ENCODE data around the gene GRN.
A peak's percentile ranks its signal among the peaks of the same experiment; 100 is the strongest.
"Not testable (repeated sequence)": the region's sequence is repeated elsewhere in the genome, so short reads cannot be mapped to it uniquely, and the experiment has no call there.

The GRN gene

DNA sequence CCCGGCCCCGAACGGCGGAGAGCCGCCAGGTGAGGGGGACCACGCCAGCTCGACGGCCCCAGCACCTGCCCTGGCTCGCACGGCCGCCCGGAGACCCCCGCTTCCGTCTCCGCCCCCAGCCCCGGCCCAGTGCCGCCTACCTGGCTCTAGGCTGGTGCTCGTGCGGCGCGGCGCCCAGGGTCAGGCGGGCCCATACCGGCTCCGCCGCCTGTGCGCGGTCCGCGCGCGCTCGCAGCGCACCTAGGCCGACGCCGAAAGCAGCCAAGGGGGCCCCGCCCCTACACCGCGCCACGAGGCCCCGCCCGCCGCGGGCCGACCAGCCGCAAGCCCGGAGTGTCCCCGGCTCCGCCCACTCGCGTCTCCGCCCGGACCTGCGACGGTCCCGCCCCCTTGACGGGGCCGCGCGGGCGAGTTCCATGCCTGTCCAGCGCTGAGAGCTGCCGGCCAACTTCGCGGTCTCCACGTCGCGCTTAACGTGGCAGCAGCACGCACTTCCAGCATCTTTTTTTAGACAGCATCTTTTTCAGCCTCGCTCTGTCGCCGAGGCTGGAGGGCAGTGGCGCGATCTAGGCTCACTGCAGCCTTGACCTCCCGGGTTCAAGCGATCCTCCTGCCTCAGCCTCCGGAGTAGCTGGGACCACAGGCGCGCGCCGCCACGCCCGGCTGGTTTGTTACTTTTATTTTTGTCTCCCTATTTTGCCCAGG is 20.4 kb upstream of the GRN start, which contains the start of gene SLC25A39:
Gene SLC25A39 (minus strand): TSS at position 253 of the 705 bp plus-strand sequence. CDS start 1,261 bp downstream, outside the sequence.
- TF ChIP-seq FOXP2 (optimal IDR thresholded peaks at IDR 0.05; ENCODE audit: control extremely low read depth, extremely low read length, insufficient read depth) (no peak), EZH2 (IDR thresholded peaks at IDR 0.05) (no peak), POLR2AphosphoS5 (IDR thresholded peaks at IDR 0.05; ENCODE audit: borderline replicate concordance, low read depth, low read length) (no peak; the same call in 1 of the 2 replicates)
- peak within 1 kb of the TSS; percentile 86 for H3K4me3 ChIP-seq
- DNase-seq (ENCODE audit: low read depth, low spot score), result no peak
- H3K9me3 ChIP-seq (ENCODE audit: low read depth, low read length), result no peaks in the 10 kb centered on the region
- H3K36me3 ChIP-seq (ENCODE audit: insufficient read depth, low read length), result peaks cover 13% of the 10 kb centered on the region; the same call in 1 of the 2 replicates
- H3K9ac ChIP-seq (ENCODE audit: insufficient read length), result peak within 1 kb of the TSS; percentile 73
- no peak within 1 kb of the TSS for H3K27ac ChIP-seq

DNA sequence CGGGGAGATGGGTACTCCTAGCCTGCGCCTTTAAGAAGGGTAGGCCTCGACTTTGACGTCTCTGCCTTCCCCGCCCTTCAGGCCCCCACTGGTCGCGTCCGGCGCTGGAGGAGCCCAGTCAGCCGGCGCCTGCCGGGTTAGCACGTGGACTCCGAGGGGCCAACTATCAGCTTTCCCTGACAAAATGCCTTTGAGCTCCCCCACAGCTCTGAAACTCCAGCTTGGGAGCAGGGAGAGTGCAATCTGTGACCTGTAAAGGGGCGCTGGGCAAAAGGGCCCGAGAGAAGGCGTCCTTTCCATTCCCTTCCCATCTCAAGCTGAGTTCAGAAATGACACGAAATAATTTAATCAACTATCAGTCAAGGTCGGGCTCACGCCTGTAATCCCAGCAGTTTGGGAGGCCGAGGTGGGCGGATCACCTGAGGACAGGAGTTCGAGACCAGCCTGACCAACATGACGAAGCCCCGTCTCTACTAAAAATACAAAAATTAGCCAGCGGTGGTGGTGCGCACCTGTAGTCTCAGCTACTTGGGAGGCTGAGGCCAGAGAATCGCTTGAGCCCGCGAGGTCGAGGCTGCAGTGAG is 18.1 kb upstream of the GRN start:
- Histone ChIP-seq H3K9me3 (ENCODE audit: low read depth, low read length) (no peaks in the 10 kb centered on the region), H3K4me3 (no peak overlapping the region), H3K36me3 (ENCODE audit: insufficient read depth, low read length) (no peaks in the 10 kb centered on the region; the same call in 1 of the 2 replicates), H3K27ac (no peak overlapping the region), H3K9ac (ENCODE audit: insufficient read length) (no peak overlapping the region)
- DNase-seq (ENCODE audit: low read depth, low spot score), result peak; percentile 70
- no peak for TF ChIP-seq EZH2 (IDR thresholded peaks at IDR 0.05)
- peak; percentile 26; the same call in 1 of the 2 replicates for TF ChIP-seq POLR2AphosphoS5 (IDR thresholded peaks at IDR 0.05; ENCODE audit: borderline replicate concordance, low read depth, low read length)

DNA sequence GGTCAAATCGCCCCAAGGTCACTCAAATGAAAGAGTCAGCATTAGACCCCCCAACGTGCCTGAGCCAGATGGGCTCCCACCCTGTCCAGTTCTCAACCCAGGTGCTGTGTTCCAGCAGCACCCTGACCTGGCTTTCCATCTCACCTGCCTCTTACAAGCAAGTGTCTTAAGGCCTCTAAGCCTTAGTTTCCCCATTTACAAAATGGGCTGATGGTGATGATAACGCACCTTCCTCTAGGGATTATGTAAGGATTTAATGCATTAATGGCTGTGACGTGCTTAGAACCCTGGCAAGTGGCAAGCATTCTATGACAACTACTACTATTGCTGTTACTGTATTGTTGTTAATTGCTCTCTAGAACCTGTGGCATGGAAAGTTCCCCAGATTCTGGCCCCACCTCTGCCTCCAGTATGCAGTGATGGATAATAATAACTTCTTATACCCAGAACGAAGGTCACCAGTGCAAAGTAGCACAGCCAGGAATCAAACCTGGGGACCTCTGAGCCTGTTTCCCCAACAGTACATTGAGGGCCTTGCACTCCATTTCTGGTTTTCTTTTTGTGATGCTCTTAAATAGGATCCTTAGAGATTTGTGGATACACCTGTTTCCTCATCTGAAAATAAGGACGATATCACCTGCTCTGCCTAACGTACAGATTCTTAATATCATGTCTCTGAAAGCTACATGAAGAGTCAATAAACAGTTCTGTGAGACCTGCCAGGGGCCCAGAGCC is 17.2 kb upstream of the GRN start:
- no peak overlapping the region for H3K9ac ChIP-seq (ENCODE audit: insufficient read length)
- no peak overlapping the region; the same call in 1 of the 2 replicates for H3K27ac ChIP-seq
- no peak overlapping the region for H3K4me3 ChIP-seq
- TF ChIP-seq POLR2AphosphoS5 (IDR thresholded peaks at IDR 0.05; ENCODE audit: borderline replicate concordance, low read depth, low read length) (no peak), FOXP2 (optimal IDR thresholded peaks at IDR 0.05; ENCODE audit: control extremely low read depth, extremely low read length, insufficient read depth) (no peak), EZH2 (IDR thresholded peaks at IDR 0.05) (no peak)
- H3K36me3 ChIP-seq (ENCODE audit: insufficient read depth, low read length), result no peaks in the 10 kb centered on the region
- no peak for DNase-seq (ENCODE audit: low read depth, low spot score)
- H3K9me3 ChIP-seq (ENCODE audit: low read depth, low read length), result no peaks in the 10 kb centered on the region

- H3K36me3 ChIP-seq (ENCODE audit: insufficient read depth, low read length); H3K27ac ChIP-seq; H3K9ac ChIP-seq (ENCODE audit: insufficient read length); DNase-seq (ENCODE audit: low read depth, low spot score); H3K9me3 ChIP-seq (ENCODE audit: low read depth, low read length); H3K4me3 ChIP-seq: not testable (repeated sequence)
Observed at GRCh38 chr17:44329516-44329915, 15.6 kb upstream of the GRN start.

DNA sequence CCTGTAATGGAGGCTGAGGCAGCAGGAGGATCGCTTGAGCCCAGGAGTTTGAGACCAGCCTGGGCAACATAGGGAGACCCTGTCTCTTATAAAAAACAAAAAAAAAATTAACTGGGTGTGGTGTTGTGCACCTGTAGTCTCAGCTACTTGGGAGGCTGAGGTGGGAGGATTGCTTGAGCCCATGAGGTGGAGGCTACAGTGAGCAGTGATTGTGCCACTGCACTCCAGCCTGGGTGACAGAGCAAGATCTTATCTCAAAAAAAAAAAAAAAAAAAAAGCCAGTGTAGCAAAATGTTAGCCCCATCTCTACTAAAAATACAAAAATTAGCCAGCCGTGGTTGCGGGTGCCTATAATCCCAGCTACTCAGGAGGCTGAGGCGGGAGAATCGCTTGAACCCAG is 14.8 kb upstream of the GRN start:
- not testable (repeated sequence) for H3K27ac ChIP-seq; H3K36me3 ChIP-seq (ENCODE audit: insufficient read depth, low read length); DNase-seq (ENCODE audit: low read depth, low spot score); H3K9ac ChIP-seq (ENCODE audit: insufficient read length); H3K4me3 ChIP-seq; H3K9me3 ChIP-seq (ENCODE audit: low read depth, low read length)

GRCh38 chr17:44331249-44331760 is 13.8 kb upstream of the GRN start:
- Histone ChIP-seq H3K36me3 (ENCODE audit: insufficient read depth, low read length) (no peaks in the 10 kb centered on the region), H3K4me3 (no peak overlapping the region), H3K27ac (no peak overlapping the region), H3K9me3 (ENCODE audit: low read depth, low read length) (no peaks in the 10 kb centered on the region), H3K9ac (ENCODE audit: insufficient read length) (no peak overlapping the region)
- no peak for DNase-seq (ENCODE audit: low read depth, low spot score)
- TF ChIP-seq FOXP2 (optimal IDR thresholded peaks at IDR 0.05; ENCODE audit: control extremely low read depth, extremely low read length, insufficient read depth) (no peak), POLR2AphosphoS5 (IDR thresholded peaks at IDR 0.05; ENCODE audit: borderline replicate concordance, low read depth, low read length) (no peak), EZH2 (IDR thresholded peaks at IDR 0.05) (no peak)

GRCh38 chr17:44333371-44333770 is 11.7 kb upstream of the GRN start:
- Histone ChIP-seq H3K4me3 (no peak overlapping the region), H3K27ac (no peak overlapping the region), H3K9ac (ENCODE audit: insufficient read length) (no peak overlapping the region), H3K9me3 (ENCODE audit: low read depth, low read length) (no peaks in the 10 kb centered on the region), H3K36me3 (ENCODE audit: insufficient read depth, low read length) (no peaks in the 10 kb centered on the region)
- no peak for TF ChIP-seq EZH2 (IDR thresholded peaks at IDR 0.05)
- TF ChIP-seq FOXP2 (optimal IDR thresholded peaks at IDR 0.05; ENCODE audit: control extremely low read depth, extremely low read length, insufficient read depth), result no peak
- TF ChIP-seq POLR2AphosphoS5 (IDR thresholded peaks at IDR 0.05; ENCODE audit: borderline replicate concordance, low read depth, low read length), result no peak
- DNase-seq (ENCODE audit: low read depth, low spot score), result no peak

DNA sequence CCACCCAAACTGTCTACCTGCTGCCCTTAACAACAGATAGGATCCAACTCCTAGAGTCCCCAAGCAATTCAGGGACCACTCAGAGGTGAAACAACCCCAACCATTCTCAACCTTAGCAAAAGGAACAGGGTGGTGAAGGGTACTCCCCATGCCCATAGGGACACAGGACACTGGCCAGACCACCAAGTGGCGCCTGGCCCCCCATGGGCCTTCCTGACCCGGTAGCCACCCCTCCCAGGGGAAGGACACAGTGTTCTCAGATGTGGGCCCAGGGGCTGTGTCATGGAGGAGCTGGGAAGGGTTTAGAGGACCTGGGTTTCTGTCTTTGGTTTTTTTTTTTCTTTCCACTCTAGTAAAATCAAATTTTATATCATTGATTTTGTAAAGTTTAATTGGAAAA is 10.8 kb upstream of the GRN start:
- no peak overlapping the region for H3K27ac ChIP-seq
- H3K9me3 ChIP-seq (ENCODE audit: low read depth, low read length), result no peaks in the 10 kb centered on the region
- H3K4me3 ChIP-seq, result no peak overlapping the region
- no peak overlapping the region for H3K9ac ChIP-seq (ENCODE audit: insufficient read length)
- H3K36me3 ChIP-seq (ENCODE audit: insufficient read depth, low read length), result no peaks in the 10 kb centered on the region
- TF ChIP-seq FOXP2 (optimal IDR thresholded peaks at IDR 0.05; ENCODE audit: control extremely low read depth, extremely low read length, insufficient read depth), result no peak
- no peak for TF ChIP-seq POLR2AphosphoS5 (IDR thresholded peaks at IDR 0.05; ENCODE audit: borderline replicate concordance, low read depth, low read length)
- TF ChIP-seq EZH2 (IDR thresholded peaks at IDR 0.05), result no peak
- no peak for DNase-seq (ENCODE audit: low read depth, low spot score)

Measured in SK-N-MC (cell line).